G401 (cell line): Measurements from ENCODE around the gene DDN. TPM values are rescaled to one million over a fixed set of nuclear protein-coding genes. Genes with fewer than 3 reads are reported as not detected.

Experiments
- DNase-seq: peaks from one replicate; pipeline ENCODE4 v3.0.0-alpha.2; 2015; ENCODE audit warnings: low spot score
- in situ Hi-C: cut with HindIII; loops from 2 replicates; pipeline ENCODE4 v1.10.0; 2016; ENCODE audit warnings: low sequenced_read_pairs, mixed read lengths
- total RNA-seq: library from RNA; depleted of rRNA; stranded (reverse); fragments of >200 nt; shearing (Covaris generic); gene quantifications from 2 replicates; pipeline ENCODE4 v1.2.3, GENCODE V29; 2014; rRNA removed

DDN gene
- total RNA-seq, 1 experiment from 2014 or later, result 5.2 TPM

DNA sequence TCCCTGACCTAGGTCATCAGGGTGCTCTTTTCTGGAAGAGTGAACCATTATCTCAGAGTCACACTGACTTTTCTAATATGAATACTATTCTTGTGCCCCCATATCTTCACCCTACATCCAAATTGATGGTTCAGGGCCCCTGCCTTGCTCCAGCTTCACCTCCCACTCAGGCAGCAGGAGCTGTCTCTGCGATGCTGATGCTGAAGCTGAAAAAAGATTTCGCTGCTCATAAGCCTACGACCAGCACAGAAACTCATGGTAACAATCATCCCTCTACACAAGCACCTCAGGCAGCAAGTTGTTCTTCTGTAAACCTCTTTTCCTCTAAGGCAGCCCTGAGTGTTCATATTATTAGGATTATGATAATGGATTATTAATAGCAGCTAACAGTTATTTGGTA lies 45.1 kb downstream of the DDN start:
- DNase-seq, result no peak
- in situ Hi-C loops, result no loop called here

DNA sequence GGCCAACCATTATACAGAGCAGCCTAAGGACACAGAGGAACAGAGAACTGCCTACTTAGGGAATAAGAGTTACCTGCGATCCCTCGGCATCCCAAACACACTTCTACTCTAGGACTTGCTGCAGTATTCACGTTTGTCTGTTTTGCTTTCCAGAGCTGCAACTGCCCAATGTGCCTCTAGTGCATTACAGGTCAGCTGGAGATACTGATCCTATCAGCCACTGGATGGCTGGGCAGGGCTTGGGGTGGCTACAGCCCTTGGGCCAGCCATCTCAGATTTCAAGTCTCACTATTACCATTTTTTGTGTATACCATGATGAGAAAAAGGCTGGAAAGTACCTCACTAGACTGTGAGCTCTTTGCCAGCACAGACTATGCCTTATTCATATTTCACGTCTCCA lies 46.5 kb downstream of the DDN start:
- no peak for DNase-seq
- in situ Hi-C loops, result no loop called here

DNA sequence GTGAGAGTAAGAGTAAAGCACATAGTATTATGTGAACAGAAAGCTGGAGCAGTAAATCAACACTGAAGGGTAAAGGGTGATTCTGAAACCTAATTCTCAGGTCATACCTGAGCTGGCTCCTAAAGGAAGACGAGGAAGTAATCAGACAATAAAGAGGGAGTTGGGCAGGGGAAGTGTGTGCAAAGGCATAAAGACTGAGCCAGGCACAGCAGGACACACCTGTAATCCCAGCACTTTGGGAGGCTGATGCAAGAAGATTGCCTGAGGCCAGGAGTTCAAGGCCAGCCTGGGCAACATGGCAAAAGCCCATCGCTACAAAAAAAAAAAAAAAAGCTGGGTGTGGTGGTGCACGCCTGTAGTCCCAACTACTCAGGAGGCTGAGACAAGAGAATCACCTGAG lies 51.4 kb downstream of the DDN start:
- in situ Hi-C loops, result no loop called here
- no peak for DNase-seq

DNA sequence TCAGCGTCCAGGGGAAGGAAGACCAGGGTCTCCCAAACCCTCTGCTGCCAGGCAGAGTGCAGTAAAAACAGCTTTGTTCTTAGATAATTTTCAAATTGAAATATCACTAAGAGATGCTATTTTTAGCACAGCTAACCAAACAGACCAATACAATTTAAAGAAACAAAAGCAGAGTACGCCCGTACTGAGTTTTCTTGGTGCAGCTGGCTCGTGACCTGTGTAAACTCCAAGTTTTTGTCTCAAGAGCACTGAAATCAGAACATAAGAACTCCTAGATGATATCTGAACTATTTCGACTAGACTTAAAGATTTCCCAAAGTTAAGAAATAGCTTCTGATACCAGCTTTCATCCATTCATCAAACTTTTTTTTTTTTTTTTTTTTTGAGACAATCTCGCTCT lies 52.2 kb downstream of the DDN start:
- in situ Hi-C loops, result no loop called here
- DNase-seq, result no peak

DNA sequence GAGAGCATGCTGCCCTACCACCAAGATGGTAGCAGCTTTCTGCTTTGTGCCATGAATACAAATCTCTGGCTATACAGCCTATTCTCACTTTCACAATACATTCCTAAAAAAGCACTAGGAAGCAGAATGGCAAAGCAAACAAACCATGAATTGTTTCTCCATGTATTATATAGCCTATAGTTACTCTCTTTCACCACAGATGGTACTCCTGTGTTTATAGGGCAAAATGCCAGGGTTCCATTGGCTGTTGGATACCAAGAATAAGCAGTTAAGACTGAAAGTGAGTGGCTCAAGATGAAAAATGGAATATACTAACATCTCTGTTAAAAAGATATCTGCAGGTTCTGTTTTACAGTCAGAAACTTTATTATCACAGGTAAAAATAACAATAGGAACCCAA lies 53.0 kb downstream of the DDN start:
- in situ Hi-C loops, result no loop called here
- DNase-seq, result peak; percentile 87

Other genes with a start within 250 kb of the DDN start
- gene ADCY6, start 210.3 kb downstream of the DDN start, total RNA-seq, result 23.1 and 29.8 TPM in 2 replicates
- gene CACNB3, start 180.9 kb downstream of the DDN start, total RNA-seq, result 2.9 and 17.2 TPM in 2 replicates
- 73.4 and 87.1 TPM in 2 replicates for gene DDX23, start 147.2 kb downstream of the DDN start, total RNA-seq
- 0.88 and 1.9 TPM in 2 replicates for gene RND1, start 133.5 kb downstream of the DDN start, total RNA-seq
- 2.0 and 2.8 TPM in 2 replicates for gene FKBP11, start 73.9 kb downstream of the DDN start, total RNA-seq
- gene ARF3, start 41.9 kb downstream of the DDN start, total RNA-seq, result 118 and 141 TPM in 2 replicates
- 3.9 and 10.1 TPM in 2 replicates for gene WNT10B, start 27.6 kb downstream of the DDN start, total RNA-seq
- gene WNT1, start 21.1 kb downstream of the DDN start, total RNA-seq, result not detected in 2 replicates
- gene PRKAG1, start 19.4 kb upstream of the DDN start, total RNA-seq, result 63.5 and 71.2 TPM in 2 replicates
- 13.8 and 18.6 TPM in 2 replicates for gene KMT2D, start 61.4 kb upstream of the DDN start, total RNA-seq
- 2.5 and 3.5 TPM in 2 replicates for gene RHEBL1, start 70.6 kb upstream of the DDN start, total RNA-seq
- 0.06 TPM in 1 of 2 replicates, not detected in the other for gene DHH, start 95.4 kb upstream of the DDN start, total RNA-seq
- gene LMBR1L, start 111.5 kb upstream of the DDN start, total RNA-seq, result 26.8 and 40.8 TPM in 2 replicates
- 2,974 and 3,054 TPM in 2 replicates for gene TUBA1B, start 132.0 kb upstream of the DDN start, total RNA-seq
- 446 and 521 TPM in 2 replicates for gene TUBA1A, start 189.7 kb upstream of the DDN start, total RNA-seq